Fibroblast of villous mesenchyme (primary cell): ENCODE results near the gene TRMT1. TPM values are rescaled to one million over a fixed set of nuclear protein-coding genes. Genes with fewer than 3 reads are reported as not detected.
"Not testable (repeated sequence)": the region's sequence is repeated elsewhere in the genome, so short reads cannot be mapped to it uniquely, and the experiment has no call there.

Experiments used
- DNase-seq: peaks from one replicate; pipeline ENCODE4 v3.0.0-alpha.2; 2010; ENCODE audit warnings: low read depth
- H3K4me3 ChIP-seq: 2 replicates; pipeline ENCODE4 v1.5.1; 2011; ENCODE audit warnings: low read depth, mild to moderate bottlenecking, low read length
- CTCF ChIP-seq: IDR thresholded peaks from 2 replicates; pipeline ENCODE4 v1.5.1; 2012; ENCODE audit warnings: low read depth, mild to moderate bottlenecking, low read length; ENCODE audit not compliant: insufficient read depth
- total RNA-seq: library from RNA; depleted of rRNA; stranded (reverse); fragments of >200 nt; gene quantifications from 2 replicates; pipeline ENCODE4 v1.2.3, GENCODE V29; 2012

Gene TRMT1
- total RNA-seq, 1 donor = 25.9 TPM

GRCh38 chr19:13149628-13150186, 33.2 kb upstream of the TRMT1 start:
- peak overlapping the region; percentile 89 for H3K4me3 ChIP-seq
- DNase-seq = peak; percentile 39
- TF ChIP-seq CTCF = no peak

GRCh38 chr19:13149173-13149627, 32.7 kb upstream of the TRMT1 start:
- peak overlapping the region; percentile 89 for H3K4me3 ChIP-seq
- DNase-seq = not testable (repeated sequence)

DNA sequence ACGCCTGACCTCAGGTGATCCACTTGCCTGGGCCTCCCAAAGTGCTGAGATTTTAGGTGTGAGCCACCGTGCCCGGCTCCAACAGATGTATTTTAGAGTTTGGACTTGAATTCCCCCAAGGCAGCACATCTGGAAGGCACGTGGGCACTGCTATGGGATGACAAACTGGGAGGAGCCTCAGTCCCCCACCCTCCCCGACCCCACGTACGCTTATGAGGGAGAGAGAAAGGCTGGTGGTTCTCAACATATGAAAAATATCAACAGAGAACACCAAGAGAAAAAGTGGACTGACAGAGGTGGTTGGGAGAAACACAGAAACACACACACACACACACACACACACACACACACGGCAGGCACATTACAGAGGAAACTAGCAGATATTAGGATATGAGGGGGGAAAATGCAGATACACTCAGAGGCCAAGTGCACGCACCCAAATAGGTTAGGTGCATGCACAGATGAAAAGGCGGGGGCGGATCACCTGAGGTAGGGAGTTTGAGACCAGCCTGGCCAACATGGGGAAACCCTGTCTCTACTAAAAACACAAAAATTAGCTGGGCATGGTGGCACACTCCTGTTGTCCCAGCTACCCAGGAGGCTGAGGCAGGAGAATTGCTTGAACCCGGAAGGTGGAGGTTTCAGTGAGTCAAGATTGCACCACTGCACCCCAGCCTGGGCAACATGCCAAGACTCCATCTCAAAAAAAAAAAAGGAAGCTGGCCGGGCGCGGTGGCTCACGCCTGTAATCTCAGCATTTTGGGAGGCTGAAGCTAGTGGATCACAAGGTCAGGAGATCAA, 30.4 kb upstream of the TRMT1 start:
- no peak for TF ChIP-seq CTCF
- H3K4me3 ChIP-seq = no peak overlapping the region
- peak; percentile 71 for DNase-seq

- no peak for DNase-seq
- H3K4me3 ChIP-seq = no peak overlapping the region
- TF ChIP-seq CTCF = no peak
These were observed 23.2 kb upstream of the TRMT1 start for GRCh38 chr19:13139633-13140311.

- H3K4me3 ChIP-seq = no peak overlapping the region
- DNase-seq = no peak
- TF ChIP-seq CTCF = no peak
These were observed 22.3 kb upstream of the TRMT1 start for GRCh38 chr19:13138916-13139198.

DNA sequence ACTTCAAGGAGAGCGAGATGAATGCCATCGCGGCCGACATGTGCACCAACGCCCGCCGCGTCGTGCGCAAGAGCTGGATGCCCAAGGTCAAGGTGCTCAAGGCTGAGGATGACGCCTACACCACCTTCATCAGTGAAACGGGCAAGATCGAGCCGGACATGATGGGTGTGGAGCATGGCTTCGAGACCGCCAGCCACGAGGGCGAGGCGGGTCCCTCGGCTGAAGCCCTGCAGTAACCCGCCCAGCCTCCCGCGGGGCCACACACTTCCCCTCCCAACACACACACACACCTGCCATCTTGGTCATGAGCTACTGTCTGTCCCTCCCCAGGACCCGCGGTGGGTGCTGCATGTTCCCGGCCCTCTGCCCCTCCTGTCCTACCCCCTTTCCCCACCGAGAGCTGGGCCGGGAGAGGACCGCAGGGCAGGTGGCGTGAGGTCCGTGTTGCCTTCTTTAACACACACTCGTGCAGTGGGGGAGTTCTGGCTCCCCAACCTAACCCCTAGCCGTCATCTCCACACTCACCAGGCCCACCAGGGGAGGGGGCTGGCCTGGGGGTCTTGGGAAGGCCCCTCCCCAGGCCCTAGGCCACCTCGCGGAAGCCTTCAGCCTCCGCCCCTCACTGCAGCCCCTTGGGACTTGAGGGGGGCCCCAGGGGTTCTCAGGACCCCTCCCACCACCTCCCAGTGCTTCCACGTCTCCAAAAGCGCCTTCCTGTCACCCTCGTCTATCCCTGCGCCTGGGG, 21.8 kb upstream of the TRMT1 start:
- no peak overlapping the region for H3K4me3 ChIP-seq
- DNase-seq = no peak
- no peak for TF ChIP-seq CTCF

GRCh38 chr19:13137290-13137794, 20.8 kb upstream of the TRMT1 start:
- TF ChIP-seq CTCF = no peak
- no peak for DNase-seq
- no peak overlapping the region for H3K4me3 ChIP-seq
